Activated CD4-positive, alpha-beta T cell treated with anti-CD3 and anti-CD28 coated beads for 36 hours (primary cell): ENCODE results near the gene ADAMTS4. TPM values are rescaled to one million over a fixed set of nuclear protein-coding genes. Genes with fewer than 3 reads are reported as not detected.
A peak's percentile ranks its signal among the peaks of the same experiment; 100 is the strongest.

ENCODE experiments used
- ATAC-seq: fragments of 200-7000 bp; cut with Tn5 transposase; one replicate; pipeline ENCODE4 v1.10.0; 2021; ENCODE audit warnings: mild to moderate bottlenecking, moderate library complexity
- CTCF ChIA-PET: fragments of 350-600 bp; sonication (Branson Sonifier 250); formaldehyde crosslinking; loops from one replicate; lab custom pipeline; 2021; ENCODE audit warnings: antibody characterized with exemption; lab: Charles Lee
- POLR2A ChIA-PET: fragments of 350-600 bp; sonication (Branson Sonifier 250); formaldehyde crosslinking; loops from one replicate; lab custom pipeline; 2021; ENCODE audit warnings: antibody characterized with exemption, inconsistent platforms; lab: Charles Lee
- DNase-seq: peaks from one replicate; pipeline ENCODE4 v3.0.0-alpha.2; 2020
- H3K27ac Mint-ChIP-seq: one replicate; pipeline ENCODE4 v1.8.0; 2021; ENCODE audit warnings: mixed read lengths
- H3K27me3 Mint-ChIP-seq: one replicate; pipeline ENCODE4 v1.8.0; 2021; ENCODE audit warnings: mixed read lengths
- H3K36me3 Mint-ChIP-seq: one replicate; pipeline ENCODE4 v1.8.0; 2021; ENCODE audit warnings: low read depth, mixed read lengths
- H3K4me1 Mint-ChIP-seq: one replicate; pipeline ENCODE4 v1.8.0; 2021; ENCODE audit warnings: mixed read lengths
- H3K4me3 Mint-ChIP-seq: one replicate; pipeline ENCODE4 v1.8.0; 2021; ENCODE audit warnings: mild to moderate bottlenecking, moderate library complexity, mixed read lengths
- H3K9me3 Mint-ChIP-seq: one replicate; pipeline ENCODE4 v1.8.0; 2021; ENCODE audit warnings: low read depth, mixed read lengths
- intact Hi-C, 2 experiments: fragments of 100-400 bp; cut with DNase I in 1 of 2; cut with micrococcal nuclease in 1 of 2; formaldehyde crosslinking; loops; one replicate each; pipeline versions ENCODE4 v1.14.2 to v1.15.1; 2022 to 2024; cut with DNase I, micrococcal nuclease
- total RNA-seq, 2 experiments: library from RNA; stranded (reverse); gene quantifications; one replicate each; pipeline ENCODE4 v1.2.3, GENCODE V29; 2021

The ADAMTS4 gene
- total RNA-seq, 2 experiments from 2014 or later, result 0.40 to 0.71 TPM

DNA sequence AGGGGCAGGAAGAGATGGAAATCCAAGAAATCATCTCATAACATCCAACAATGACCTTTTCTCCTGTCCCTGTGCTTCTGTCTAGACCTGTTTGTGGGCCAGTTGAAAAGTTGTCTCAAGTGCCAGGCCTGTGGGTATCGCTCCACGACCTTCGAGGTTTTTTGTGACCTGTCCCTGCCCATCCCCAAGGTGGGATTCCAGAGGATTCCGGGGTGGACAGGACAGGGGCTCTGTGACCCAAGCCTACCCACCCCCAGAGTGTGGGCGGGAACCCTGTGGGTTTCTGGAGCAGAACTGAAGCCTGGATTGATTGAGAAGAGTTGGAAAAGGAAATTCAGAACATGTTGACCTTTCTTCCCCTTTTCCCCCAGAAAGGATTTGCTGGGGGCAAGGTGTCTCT lies 35.1 kb downstream of the ADAMTS4 start:
- Mint-ChIP-seq H3K9me3 (no peaks in the 10 kb centered on the region), H3K4me1 (peaks cover 57% of the 10 kb centered on the region), H3K27ac (no peak overlapping the region), H3K4me3 (no peak overlapping the region), H3K36me3 (peaks cover 37% of the 10 kb centered on the region), H3K27me3 (no peaks in the 10 kb centered on the region)
- ChIA-PET CTCF (no interaction called here), POLR2A (interaction anchor here (0.6 kb wide), 1 partner anchor 42 kb away, joined by 3 read pairs; no protein-coding TSS in a partner anchor)
- intact Hi-C loops, result no loop called here
- no peak for DNase-seq
- no peak for ATAC-seq

DNA sequence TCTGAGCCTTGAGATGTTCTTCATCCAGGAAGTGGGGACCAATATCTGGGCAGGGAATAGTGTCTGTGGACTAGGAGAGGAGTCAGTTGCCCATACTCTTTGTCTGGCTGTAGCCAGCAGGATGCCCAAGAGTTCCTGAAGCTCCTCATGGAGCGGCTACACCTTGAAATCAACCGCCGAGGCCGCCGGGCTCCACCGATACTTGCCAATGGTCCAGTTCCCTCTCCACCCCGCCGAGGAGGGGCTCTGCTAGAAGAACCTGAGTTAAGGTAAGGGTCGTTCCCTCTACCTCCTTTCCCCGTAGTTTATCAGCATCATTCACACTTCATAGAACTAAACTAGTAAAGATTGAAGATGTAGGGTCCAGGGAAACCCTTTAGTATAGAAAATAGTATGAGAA lies 36.0 kb downstream of the ADAMTS4 start:
- Mint-ChIP-seq H3K9me3 (no peaks in the 10 kb centered on the region), H3K27ac (no peak overlapping the region), H3K4me3 (no peak overlapping the region), H3K36me3 (peaks cover 40% of the 10 kb centered on the region), H3K4me1 (peaks cover 54% of the 10 kb centered on the region), H3K27me3 (no peaks in the 10 kb centered on the region)
- CTCF ChIA-PET, result interaction anchor here (0.6 to 1.8 kb wide), 4 partner anchors 14 to 40 kb away, joined by 3 to 5 read pairs (median 3); partner anchors contain the start of genes B4GALT3 and NDUFS2
- POLR2A ChIA-PET, result no interaction called here
- no peak for ATAC-seq
- no peak for DNase-seq
- intact Hi-C loops, result no loop called here

DNA sequence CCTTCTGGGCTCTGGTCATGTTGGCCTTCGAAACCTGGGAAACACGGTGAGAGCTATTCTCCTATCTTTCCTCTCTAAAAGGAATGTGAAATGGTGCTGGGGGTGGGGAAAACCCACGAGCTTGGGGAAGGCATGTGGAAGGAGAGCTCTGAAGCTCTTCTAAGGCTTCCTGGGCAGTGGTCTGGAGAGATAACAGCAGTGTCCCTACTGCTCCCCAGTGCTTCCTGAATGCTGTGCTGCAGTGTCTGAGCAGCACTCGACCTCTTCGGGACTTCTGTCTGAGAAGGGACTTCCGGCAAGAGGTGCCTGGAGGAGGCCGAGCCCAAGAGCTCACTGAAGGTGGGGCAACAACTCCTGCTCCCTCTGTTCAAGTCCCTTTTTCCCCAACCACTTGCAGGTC lies 36.8 kb downstream of the ADAMTS4 start:
- CTCF ChIA-PET, result interaction anchor here (0.7 to 1.8 kb wide), 3 partner anchors 15 to 41 kb away, joined by 3 to 5 read pairs (median 3); partner anchors contain the start of genes B4GALT3 and NDUFS2
- no peaks in the 10 kb centered on the region for H3K27me3 Mint-ChIP-seq
- H3K9me3 Mint-ChIP-seq, result no peaks in the 10 kb centered on the region
- peak overlapping the region; percentile 42 for H3K27ac Mint-ChIP-seq
- H3K4me1 Mint-ChIP-seq, result peaks cover 50% of the 10 kb centered on the region
- DNase-seq (no peak), ATAC-seq (no peak)
- POLR2A ChIA-PET, result no interaction called here
- no peak overlapping the region for H3K4me3 Mint-ChIP-seq
- H3K36me3 Mint-ChIP-seq, result peaks cover 46% of the 10 kb centered on the region
- intact Hi-C loops, result no loop called here

DNA sequence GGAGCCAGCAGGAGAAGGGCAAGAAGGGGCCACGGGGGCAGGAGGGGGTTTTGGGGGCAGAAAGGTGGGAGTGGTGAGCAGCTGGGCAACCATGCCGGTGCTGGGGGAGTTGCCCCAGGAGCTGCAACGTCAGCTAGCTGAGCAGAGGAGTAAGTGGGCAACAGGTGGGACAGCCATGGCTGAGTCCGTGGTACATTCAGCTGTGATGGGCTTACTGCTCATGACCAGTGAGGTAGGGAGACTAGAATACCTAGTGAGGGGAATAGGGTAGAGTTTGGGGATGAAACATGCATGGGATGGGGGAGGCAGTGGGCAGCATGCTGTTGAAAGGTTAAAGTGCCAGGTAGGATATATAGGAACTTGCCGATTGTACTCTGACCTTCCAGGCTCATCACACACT lies 37.2 kb downstream of the ADAMTS4 start:
- no peaks in the 10 kb centered on the region for H3K27me3 Mint-ChIP-seq
- ATAC-seq (no peak), DNase-seq (no peak)
- intact Hi-C loops, result no loop called here
- H3K9me3 Mint-ChIP-seq, result no peaks in the 10 kb centered on the region
- POLR2A ChIA-PET, result interaction anchor here (0.7 kb wide), 1 partner anchor 37 kb away, joined by 4 read pairs; no protein-coding TSS in a partner anchor
- H3K36me3 Mint-ChIP-seq, result peaks cover 47% of the 10 kb centered on the region
- CTCF ChIA-PET, result interaction anchor here (1.6 to 1.8 kb wide), 2 partner anchors 15 to 20 kb away, joined by 3 to 5 read pairs; partner anchors contain the start of gene B4GALT3
- H3K4me1 Mint-ChIP-seq, result peaks cover 49% of the 10 kb centered on the region
- H3K4me3 Mint-ChIP-seq, result no peak overlapping the region
- H3K27ac Mint-ChIP-seq, result peak overlapping the region; percentile 42

DNA sequence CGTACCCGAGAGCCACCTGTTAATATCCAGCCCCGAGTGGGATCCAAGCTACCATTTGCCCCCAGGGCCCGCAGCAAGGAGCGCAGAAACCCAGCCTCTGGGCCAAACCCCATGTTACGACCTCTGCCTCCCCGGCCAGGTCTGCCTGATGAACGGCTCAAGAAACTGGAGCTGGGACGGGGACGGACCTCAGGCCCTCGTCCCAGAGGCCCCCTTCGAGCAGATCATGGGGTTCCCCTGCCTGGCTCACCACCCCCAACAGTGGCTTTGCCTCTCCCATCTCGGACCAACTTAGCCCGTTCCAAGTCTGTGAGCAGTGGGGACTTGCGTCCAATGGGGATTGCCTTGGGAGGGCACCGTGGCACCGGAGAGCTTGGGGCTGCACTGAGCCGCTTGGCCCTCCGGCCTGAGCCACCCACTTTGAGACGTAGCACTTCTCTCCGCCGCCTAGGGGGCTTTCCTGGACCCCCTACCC lies 38.1 kb downstream of the ADAMTS4 start:
- Mint-ChIP-seq H3K9me3 (no peaks in the 10 kb centered on the region), H3K4me1 (peaks cover 49% of the 10 kb centered on the region), H3K4me3 (peak overlapping the region; percentile 79), H3K27ac (no peak overlapping the region), H3K27me3 (no peaks in the 10 kb centered on the region), H3K36me3 (peaks cover 47% of the 10 kb centered on the region)
- intact Hi-C loops, result no loop called here
- CTCF ChIA-PET, result no interaction called here
- DNase-seq (no peak), ATAC-seq (no peak)
- POLR2A ChIA-PET, result interaction anchor here (0.5 to 0.7 kb wide), 2 partner anchors 59 to 447 kb away, joined by 3 to 4 read pairs; no protein-coding TSS in a partner anchor

DNA sequence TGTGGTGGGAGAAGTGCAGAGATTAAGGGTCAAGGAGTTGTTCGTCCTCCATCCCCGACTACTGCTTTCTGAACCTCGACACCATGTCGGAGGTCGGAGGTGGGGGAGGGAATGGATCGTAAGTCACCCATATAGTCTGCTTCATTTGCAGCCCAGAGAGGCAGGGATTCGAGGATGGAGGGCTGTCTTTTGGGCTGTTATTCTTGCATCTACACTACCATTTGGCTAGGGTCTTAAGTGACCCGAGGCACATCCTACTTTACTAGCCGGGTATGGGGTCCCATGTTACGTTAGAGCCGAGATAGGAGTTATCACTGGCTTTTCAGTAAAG lies 39.0 kb downstream of the ADAMTS4 start:
- CTCF ChIA-PET, result no interaction called here
- peaks cover 43% of the 10 kb centered on the region for H3K36me3 Mint-ChIP-seq

DNA sequence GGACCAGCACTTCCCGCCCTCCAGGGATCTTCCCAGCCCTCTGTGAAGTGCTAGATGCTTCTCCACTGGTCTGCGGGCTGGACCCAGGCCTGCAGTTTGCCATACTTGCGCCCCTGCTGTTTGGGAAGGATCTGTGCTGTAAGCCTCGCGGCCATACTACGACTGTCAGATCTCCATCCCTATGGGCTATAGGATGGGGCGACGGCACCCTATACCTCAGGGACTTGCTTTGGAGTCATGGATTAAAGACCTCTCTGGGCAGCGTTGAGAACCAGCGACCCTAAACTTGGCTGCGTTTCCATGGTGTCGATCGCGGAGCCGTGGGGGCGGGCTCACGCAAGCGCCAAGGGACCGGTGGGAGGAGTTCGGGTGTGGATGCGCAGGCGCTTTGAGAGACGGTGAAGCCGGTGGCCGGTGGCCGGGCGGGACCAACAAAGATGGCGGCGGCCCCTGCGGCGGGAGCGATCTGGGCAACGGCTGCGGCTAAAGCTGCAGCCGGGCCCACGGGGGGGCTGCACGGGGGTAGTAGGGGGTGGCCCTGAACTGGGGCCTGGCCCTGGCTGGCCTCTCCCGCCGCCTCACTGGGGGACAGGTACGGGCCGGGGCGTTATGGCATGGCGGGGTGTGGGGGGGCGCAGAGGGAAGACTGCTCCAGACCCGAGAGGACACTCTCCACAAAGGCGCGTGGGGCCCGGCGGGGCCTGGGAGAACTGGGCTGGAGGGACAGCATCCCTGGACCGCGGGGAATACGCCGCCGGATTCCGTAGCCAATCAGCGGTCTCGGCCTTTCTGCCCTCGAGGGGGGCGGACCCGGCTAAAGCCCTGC lies 39.6 kb downstream of the ADAMTS4 start, which contains the start of gene USP21:
TSS of gene USP21 (plus strand) at position 414 of the 826 bp plus-strand sequence. CDS start 1,141 bp downstream, outside the sequence.
- Mint-ChIP-seq H3K9me3 (no peaks in the 10 kb centered on the region), H3K27me3 (no peaks in the 10 kb centered on the region), H3K27ac (peak within 1 kb of the TSS; percentile 82), H3K4me1 (peaks cover 50% of the 10 kb centered on the region), H3K4me3 (peak within 1 kb of the TSS; percentile 79), H3K36me3 (peaks cover 40% of the 10 kb centered on the region)
- ChIA-PET POLR2A (interaction anchor here (0.7 kb wide), 1 partner anchor 12 kb away, joined by 3 read pairs; no protein-coding TSS in a partner anchor), CTCF (no interaction called here)
- DNase-seq (peak; percentile 95), ATAC-seq (peak; percentile 96)
- intact Hi-C loops, result loop anchor here (1.0 to 2.0 kb wide), 9 partner anchors 18 to 113 kb away; partner anchors contain the start of genes B4GALT3 (in 2 of the 2), NIT1 (in 2 of the 2), PFDN2 (in 2 of the 2) and ARHGAP30 (in 1 of the 2)

More for the DNA sequence above, 39.0 kb downstream of the ADAMTS4 start:
- intact Hi-C loops, result loop anchor here (1.0 to 2.0 kb wide), 9 partner anchors 17 to 114 kb away; partner anchors contain the start of genes B4GALT3 (in 2 of the 2), NIT1 (in 2 of the 2), PFDN2 (in 2 of the 2) and ARHGAP30 (in 1 of the 2)
- H3K4me3 Mint-ChIP-seq, result peak overlapping the region; percentile 79
- no peaks in the 10 kb centered on the region for H3K9me3 Mint-ChIP-seq
- ATAC-seq (no peak), DNase-seq (no peak)
- H3K4me1 Mint-ChIP-seq, result peaks cover 49% of the 10 kb centered on the region
- no peaks in the 10 kb centered on the region for H3K27me3 Mint-ChIP-seq
- POLR2A ChIA-PET, result interaction anchor here (0.5 to 0.7 kb wide), 2 partner anchors 12 to 59 kb away, joined by 3 read pairs; no protein-coding TSS in a partner anchor
- H3K27ac Mint-ChIP-seq, result peak overlapping the region; percentile 82

DNA sequence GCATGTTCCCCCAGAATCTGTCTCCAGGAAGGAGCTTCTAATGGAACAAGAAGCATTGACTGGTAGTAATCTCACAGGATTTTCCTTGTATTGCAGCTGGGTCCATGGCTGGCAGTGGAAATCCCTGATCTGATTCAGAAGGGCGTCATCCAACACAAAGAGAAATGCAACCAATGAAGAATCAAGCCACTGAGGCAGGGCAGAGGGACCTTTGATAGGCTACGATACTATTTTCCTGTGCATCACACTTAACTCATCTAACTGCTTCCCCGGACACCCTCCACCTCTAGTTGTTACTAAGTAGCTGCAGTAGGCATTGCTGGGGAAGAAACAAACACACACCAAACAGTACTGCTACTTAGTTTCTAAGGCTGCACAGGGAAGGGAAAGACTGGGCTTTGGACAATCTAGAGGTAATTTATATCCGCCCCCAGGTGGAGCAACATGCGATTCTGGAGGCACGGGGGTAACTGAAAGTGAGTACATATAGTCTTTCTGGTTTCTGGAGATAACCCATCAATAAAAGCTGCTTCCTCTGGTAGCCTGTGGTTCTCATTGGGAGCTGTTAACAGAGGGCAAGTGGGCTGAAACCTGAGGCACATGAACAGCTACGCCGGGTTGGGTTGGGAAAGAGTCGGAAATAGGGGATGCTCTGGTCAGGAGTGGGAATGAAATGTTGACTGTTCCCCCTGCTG lies 40.4 kb downstream of the ADAMTS4 start:
- POLR2A ChIA-PET, result interaction anchor here (0.6 kb wide), 2 partner anchors 28 to 231 kb away, joined by 3 to 10 read pairs; no protein-coding TSS in a partner anchor
- DNase-seq, result no peak
- Mint-ChIP-seq H3K36me3 (peaks cover 36% of the 10 kb centered on the region), H3K9me3 (no peaks in the 10 kb centered on the region), H3K4me3 (peak overlapping the region; percentile 79), H3K27me3 (no peaks in the 10 kb centered on the region), H3K4me1 (peaks cover 49% of the 10 kb centered on the region), H3K27ac (peak overlapping the region; percentile 81)
- CTCF ChIA-PET, result interaction anchor here (0.8 to 1.7 kb wide), 5 partner anchors 8 to 212 kb away, joined by 3 to 11 read pairs (median 4); partner anchors contain the start of gene PPOX
- no peak for ATAC-seq
- intact Hi-C loops, result loop anchor here (1.0 to 2.0 kb wide), 9 partner anchors 18 to 112 kb away; partner anchors contain the start of genes B4GALT3 (in 2 of the 2), NIT1 (in 2 of the 2), PFDN2 (in 2 of the 2) and ARHGAP30 (in 1 of the 2)

DNA sequence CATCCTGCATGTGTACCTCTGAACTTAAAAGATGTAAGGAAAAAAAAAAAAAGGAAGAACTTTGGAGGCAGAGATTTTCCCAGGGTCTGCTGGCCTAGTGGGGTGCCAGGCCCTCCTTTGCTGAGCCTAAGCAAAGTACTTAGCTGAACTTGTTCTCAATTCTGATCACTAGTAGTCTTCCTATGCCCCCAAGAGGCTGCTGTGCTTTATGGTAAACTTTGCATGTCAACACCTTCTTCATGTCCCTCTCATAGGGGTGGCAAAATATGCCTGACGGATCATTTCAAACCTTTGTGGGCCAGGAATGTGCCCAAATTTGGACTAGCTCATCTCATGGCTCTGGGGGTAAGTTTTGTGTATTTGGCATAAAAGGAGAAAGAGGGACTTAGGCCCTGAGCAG lies 41.0 kb downstream of the ADAMTS4 start:
- no peak overlapping the region for H3K27ac Mint-ChIP-seq
- no peaks in the 10 kb centered on the region for H3K27me3 Mint-ChIP-seq
- DNase-seq, result no peak
- CTCF ChIA-PET, result interaction anchor here (0.7 to 1.7 kb wide), 7 partner anchors 8 to 213 kb away, joined by 3 to 11 read pairs (median 4); partner anchors contain the start of gene PPOX
- POLR2A ChIA-PET, result interaction anchor here (0.6 to 1.1 kb wide), 2 partner anchors 9 to 28 kb away, joined by 4 to 10 read pairs; partner anchors contain the start of gene PPOX
- no peak for ATAC-seq
- intact Hi-C loops, result loop anchor here (2.0 kb wide), 3 partner anchors 19 to 89 kb away; partner anchors contain the start of genes ARHGAP30 (in 1 of the 2), B4GALT3 (in 1 of the 2), NIT1 (in 1 of the 2) and PFDN2 (in 1 of the 2)
- H3K36me3 Mint-ChIP-seq, result peaks cover 30% of the 10 kb centered on the region
- H3K4me3 Mint-ChIP-seq, result no peak overlapping the region
- peaks cover 48% of the 10 kb centered on the region for H3K4me1 Mint-ChIP-seq
- H3K9me3 Mint-ChIP-seq, result no peaks in the 10 kb centered on the region

DNA sequence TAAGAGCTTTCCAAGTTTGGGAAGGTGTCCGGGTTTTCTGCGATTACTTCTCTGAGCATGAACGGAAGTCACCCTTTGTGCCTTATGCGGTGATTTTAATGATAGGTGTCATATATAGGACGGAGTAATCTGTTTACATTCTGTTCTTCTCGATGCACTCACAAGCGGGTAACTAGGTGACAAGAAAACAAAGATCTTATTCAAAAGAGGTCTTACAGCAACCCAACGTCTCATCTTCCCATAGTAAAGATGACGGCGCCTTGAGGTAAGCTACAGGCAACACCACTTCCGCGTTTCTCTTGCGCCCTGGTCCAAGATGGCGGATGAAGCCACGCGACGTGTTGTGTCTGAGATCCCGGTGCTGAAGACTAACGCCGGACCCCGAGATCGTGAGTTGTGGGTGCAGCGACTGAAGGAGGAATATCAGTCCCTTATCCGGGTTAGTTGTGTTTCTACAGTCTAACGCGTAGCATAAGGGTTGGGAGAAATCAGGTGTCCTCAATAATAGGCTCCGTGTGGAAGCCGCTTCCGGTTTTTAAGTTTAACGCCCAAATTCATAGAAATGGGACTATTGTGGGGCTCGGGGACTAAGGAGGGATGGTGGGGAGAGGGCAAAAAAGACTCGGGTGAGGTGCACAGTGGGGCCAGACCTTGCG lies 45.0 kb downstream of the ADAMTS4 start, which contains the start of gene UFC1:
TSS of gene UFC1 (plus strand) at position 297 of the 656 bp plus-strand sequence. CDS start at position 317, 20 bp downstream.
- DNase-seq, result peak; percentile 89
- H3K27me3 Mint-ChIP-seq, result no peaks in the 10 kb centered on the region
- peaks cover 11% of the 10 kb centered on the region for H3K36me3 Mint-ChIP-seq
- intact Hi-C loops, result loop anchor here (1.0 to 5.0 kb wide), 6 partner anchors 21 to 107 kb away; partner anchors contain the start of genes DEDD (in 2 of the 2), ARHGAP30 (in 1 of the 2), NIT1 (in 1 of the 2) and PFDN2 (in 1 of the 2)
- POLR2A ChIA-PET, result interaction anchor here (0.5 to 2.6 kb wide), 8 partner anchors 12 to 244 kb away, joined by 3 to 13 read pairs (median 5); partner anchors contain the start of genes ARHGAP30, DEDD, NIT1 and PFDN2
- no peaks in the 10 kb centered on the region for H3K9me3 Mint-ChIP-seq
- H3K4me1 Mint-ChIP-seq, result peaks cover 19% of the 10 kb centered on the region
- CTCF ChIA-PET, result interaction anchor here (0.8 to 2.7 kb wide), 9 partner anchors 12 to 228 kb away, joined by 3 to 14 read pairs (median 5); partner anchors contain the start of genes DEDD, NIT1, PFDN2 and PPOX
- peak within 1 kb of the TSS; percentile 99 for H3K27ac Mint-ChIP-seq
- H3K4me3 Mint-ChIP-seq, result peak within 1 kb of the TSS; percentile 94
- peak; percentile 98 for ATAC-seq
